ENCODE data around the gene ZXDC.

The ZXDC gene, protein sequence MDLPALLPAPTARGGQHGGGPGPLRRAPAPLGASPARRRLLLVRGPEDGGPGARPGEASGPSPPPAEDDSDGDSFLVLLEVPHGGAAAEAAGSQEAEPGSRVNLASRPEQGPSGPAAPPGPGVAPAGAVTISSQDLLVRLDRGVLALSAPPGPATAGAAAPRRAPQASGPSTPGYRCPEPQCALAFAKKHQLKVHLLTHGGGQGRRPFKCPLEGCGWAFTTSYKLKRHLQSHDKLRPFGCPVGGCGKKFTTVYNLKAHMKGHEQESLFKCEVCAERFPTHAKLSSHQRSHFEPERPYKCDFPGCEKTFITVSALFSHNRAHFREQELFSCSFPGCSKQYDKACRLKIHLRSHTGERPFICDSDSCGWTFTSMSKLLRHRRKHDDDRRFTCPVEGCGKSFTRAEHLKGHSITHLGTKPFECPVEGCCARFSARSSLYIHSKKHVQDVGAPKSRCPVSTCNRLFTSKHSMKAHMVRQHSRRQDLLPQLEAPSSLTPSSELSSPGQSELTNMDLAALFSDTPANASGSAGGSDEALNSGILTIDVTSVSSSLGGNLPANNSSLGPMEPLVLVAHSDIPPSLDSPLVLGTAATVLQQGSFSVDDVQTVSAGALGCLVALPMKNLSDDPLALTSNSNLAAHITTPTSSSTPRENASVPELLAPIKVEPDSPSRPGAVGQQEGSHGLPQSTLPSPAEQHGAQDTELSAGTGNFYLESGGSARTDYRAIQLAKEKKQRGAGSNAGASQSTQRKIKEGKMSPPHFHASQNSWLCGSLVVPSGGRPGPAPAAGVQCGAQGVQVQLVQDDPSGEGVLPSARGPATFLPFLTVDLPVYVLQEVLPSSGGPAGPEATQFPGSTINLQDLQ

DNA sequence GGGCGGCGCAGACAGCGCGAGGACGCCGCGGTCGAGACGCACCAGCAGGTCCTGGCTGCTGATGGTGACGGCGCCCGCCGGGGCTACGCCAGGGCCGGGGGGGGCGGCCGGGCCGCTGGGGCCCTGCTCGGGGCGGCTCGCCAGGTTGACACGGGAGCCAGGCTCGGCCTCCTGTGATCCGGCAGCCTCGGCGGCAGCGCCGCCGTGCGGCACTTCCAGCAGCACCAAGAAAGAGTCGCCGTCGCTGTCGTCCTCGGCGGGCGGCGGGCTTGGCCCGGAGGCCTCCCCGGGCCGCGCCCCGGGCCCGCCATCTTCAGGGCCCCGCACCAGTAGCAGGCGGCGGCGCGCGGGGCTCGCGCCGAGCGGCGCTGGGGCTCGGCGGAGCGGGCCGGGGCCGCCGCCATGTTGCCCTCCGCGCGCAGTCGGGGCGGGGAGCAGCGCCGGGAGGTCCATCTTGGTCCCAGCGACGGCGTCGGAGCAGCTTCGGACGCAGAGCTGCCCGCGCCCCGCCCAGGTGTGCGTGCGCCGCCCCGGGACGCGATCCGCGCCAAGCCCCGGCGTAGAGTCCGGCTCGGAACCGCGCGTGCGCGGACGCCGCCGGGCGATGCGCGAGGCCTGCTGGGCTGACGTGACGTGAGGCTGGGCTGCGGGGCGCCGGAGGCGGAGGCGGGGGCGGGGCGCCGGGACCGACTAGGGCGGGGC lies at the start of gene ZXDC:
Gene ZXDC, minus strand, starts transcription at position 479 of the 702 bp plus-strand sequence. Its CDS starts 26 bp downstream, at position 453.
- DNase-seq, result peak; percentile 87 to 95

DNA sequence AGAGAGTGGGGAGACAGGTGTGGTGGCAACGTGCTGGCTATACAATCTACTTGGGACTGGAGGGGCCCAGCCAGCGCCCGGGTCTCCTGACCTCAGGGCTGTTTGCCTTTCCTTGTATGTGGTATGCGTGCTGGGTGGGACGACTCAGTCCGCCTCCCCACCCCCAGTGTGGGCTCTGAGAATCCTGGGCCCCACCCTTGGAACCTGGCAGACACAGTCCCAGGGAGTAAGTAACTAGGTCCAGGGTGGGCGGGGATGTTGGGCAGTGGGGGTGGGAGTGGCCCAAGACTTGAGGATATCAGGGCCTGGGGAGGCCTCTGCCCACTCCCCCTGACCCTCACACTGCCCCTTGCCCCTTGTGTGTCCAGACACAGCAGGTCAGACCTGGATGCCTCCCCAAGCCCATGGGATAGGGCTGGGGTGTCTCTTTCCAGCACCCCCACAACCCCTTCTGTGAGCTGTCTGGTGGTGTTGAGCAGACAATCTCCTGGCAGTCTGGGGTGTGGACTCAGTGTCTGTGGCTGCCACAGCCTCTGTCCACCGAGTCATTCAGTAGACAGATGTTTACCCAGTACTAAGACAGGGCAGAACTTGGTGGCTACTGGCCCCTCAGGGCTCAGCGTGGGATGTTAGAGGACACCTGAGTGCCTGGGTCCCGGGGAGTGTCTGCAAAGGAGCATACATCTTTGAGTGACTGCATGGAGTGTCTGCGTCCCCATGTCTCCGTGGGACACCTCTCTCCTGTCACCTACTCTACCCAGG lies 49.6 kb upstream of the ZXDC start:
- no peak for DNase-seq

DNA sequence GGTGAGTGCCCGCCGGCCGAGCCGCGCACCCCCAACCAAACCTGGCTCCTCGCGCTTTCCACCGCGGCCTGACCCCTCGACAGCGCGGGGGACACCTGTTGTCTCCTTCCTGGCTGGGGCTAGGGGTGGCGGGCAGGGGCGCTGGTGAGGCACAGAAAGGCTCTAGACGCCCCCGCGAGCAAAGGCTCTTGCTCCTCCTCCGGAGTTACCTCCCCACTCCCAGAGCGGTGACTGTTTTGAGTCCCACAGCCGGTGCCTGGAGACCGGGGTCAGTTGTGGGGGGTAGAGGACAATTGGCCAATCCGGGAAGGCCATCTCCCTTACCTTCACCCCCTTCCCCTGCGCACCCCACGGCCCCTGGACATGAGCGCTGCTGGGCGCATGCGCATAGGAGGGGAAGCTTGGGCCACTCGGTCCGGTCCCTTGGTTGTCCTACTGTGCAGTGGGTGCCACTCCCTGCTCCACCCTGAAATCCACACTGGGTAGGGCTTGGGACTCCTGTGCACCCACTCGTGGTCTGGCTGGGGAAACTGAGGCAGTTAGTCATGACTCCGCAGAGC lies 48.8 kb upstream of the ZXDC start:
- peak; percentile 37 to 65 for DNase-seq

DNA sequence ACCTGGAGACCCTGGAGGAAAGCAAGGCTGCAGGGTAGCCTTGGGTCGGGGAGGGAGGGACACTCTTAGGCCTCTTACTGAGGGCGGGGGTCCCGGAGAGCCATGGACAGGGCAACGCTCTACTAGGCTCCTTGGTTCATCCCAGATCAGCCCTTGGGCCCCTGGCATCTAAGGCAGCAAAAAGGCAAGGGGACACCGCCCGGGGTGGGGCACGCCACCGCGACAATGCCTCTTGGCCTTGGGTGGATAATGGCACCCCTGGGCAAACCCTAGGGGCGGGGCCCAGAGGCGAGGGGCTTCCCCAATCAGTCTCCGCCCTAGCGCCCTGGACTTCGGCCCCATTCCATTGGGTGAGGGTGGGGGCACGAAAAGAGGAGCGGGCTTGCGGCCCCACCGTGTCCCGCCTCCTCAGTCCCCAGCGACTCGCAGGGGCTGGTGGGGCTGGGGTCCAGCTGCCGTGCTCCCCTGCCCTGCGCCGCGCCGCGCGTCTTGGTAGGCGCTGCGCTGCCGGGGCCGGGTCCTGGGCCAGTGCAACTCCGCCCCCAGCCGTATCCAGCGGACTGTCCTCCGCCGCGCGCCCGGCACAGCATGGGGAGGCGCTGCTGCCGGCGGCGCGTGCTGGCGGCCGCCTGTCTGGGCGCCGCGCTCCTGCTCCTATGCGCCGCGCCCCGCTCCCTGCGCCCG lies 48.2 kb upstream of the ZXDC start, which contains the start of gene CHST13:
Gene CHST13, plus strand, starts transcription at position 411 of the 684 bp plus-strand sequence. Its CDS starts 178 bp downstream, at position 589.
- peak; percentile 37 to 76 for DNase-seq

DNA sequence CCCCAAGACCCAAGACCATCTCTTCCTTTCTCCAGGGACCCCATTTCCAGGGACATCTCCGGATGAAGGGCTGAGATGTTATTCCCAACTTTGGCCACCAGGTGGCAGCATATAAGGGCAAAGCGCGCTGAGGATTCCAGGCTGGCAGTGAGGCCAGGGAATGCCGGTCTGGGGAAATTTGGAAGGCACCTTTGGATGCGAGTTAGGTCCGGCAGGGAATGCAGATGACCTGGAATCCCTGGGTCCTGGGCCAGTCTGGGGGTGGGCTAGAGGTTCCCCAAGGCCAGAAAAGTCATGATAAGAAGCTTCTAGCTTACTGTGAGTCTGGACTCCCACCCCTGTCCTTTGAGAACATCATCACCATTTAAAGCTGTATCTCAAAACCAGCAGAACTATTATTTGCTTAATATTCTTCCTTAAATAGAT lies 46.7 kb upstream of the ZXDC start:
- DNase-seq, result peak; percentile 53 to 78

DNA sequence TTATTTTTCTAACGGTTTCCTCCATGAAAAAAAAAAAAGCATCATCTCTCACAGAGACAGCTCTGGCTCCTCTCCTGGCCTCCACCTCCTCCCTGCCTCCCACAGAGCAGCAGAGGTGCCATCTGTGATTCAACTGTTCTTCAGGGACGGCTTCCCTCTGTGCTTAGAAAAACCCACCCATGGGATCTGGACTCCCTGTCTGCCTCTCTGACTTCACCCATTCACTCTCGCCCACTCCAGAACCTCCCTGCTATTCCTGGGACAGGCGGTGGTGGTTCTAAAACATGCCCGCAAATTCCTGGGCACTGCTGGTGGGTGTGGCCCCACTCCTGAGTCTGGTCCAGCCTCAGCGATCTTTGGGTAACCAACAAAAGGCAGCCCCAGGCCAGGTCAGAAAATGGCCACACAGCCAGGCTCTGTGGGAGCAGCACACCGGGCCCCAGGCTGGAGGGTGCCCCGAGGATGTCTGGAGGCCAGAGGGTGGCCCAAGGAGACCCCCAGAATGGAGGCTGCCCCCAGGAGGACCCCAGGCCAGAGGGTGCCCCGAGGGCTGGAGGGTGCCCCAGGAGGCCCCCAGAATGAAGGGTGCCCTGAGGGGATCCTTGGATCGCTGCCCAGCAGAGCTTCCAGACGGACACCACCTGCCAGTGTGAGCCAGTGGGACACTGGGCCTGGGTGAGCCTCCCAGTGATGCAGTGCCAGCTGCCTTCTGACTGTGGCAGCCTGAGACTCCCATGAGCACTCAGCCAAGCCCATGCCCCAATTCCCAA lies 45.6 kb upstream of the ZXDC start:
- peak in 1 of 2 experiments; percentile 26 for DNase-seq

DNA sequence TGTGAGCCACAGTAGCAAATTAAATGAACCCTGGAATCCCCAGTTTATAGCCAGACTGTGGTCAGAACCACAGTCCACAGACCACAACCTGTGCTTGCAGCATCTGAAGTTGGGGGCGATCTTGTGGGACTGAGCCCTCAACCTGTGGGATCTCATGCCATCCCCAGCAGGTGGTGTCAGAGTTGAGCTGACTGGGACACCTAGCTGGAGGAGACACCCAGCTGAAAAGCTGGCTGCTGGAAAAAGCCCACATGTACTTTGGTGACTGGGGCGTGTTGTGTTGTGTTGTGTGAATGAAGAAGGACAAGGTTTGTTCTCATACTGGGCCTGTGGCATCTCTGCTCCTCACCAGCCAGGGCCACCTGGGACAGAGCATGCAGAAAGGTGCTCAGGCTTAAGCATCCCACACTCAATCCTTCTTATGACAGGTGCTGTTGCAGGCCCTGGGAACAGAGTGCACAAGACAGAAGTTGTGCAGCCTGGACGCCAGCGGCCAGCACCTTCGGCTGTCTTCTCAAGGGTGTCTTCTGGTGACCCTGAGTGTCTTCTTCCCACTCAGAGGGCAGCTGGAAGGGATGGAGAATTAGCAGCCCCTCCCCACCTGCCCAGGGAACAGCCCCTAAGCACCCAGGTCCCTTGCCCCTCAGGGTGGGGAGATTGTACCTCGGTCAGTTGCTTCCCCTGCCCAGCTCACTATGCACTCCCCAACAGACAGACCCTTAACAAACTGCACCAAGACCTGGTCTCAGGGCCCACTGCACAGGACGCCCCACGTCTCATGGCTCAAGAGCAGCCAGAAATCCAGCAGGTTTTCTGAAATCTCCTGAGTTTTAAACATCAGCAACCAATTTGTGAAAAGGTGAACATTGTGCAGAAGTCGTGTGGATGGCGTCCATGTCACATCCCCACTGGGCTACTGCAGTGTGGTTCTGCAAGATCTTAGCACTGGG lies 44.1 kb upstream of the ZXDC start:
- DNase-seq, result no peak

DNA sequence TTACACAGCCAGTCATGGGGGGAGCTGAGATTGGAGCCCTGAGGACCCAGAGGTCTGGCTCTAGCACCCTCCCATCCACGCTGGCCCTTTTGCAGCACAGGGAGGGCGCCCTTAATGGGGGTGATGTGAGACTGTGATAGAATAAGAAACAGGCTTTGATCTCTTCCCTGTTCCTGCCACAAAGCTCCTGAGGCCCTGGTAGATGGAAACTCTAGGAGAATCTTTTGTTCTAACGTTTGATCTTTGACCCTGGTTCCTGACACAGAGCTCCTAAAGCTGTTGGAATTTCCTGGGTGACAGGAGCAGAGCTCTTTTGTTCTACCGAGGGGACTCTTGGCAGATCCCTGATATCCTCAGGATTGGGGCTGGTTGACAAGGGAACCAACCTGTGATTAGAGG lies 43.1 kb upstream of the ZXDC start:
- DNase-seq, result no peak

DNA sequence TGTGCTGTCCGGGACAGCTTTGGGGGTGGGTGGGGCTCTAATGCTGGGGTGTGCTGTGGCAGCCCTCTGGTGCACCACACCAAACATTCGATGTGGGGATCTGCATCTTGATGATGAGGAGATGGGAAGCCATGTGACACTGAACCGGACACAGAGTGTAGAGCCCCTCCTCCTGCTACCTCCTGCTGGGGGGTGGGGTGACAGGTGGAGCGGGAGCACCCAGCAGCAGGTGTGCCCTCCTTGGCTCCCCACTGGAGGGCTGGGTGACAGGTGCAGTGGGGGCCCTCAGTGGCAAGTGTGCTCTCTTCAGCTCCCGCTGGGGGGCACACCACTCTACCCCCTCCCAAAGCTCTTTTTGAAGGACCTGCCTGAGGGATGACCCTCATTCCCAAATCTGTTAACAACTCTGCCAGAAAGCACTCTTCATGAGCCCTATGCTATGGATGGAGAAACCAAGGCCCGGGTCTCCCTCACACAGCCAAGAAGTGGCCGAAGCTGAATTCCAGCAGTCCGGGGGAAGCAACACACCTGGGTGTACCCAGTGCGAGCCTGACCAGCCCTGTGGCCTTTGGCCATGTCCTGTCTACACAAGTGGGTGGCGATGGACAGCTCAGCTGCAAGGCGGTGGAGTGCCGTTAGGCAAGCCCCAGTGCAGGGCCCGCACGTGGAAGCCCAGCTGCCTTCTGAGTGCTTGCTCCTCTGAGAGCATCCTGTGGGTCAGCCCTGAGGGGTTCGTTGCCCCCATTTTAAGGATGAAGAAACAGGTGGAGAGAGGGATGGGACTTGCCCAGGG lies 42.5 kb upstream of the ZXDC start:
- DNase-seq, result no peak

DNA sequence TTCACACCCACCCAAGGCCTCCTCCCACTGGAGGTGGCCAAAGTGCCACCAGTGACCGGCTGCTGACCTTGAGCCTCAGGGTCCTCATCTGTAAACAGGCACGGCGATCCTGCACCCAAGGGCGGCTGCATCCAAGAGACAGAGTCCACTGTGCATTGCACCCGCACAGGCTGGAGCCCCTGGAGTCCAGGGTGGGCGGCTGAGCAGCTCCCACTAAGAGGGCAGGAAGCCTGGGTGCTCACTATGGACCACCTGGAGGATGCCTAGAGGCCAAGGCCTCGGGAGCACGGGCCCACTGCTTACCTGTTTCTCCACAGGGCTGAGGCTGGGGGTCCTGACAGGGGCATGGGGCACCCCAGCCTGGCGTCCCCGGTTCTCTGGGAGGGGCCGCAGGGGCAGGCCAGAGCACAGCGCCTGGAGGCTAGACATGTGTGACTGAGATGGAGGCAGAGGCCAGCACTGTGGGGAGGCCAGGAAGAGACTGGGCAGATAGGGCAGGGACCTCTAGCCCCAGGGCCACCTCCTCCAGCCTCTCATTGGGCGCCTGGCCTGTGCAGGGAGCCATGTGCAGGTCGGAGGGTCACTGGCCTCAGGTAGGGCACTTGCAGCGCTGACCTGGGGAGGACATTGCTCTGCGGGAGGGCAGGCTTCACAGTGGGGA lies 41.7 kb upstream of the ZXDC start, which contains the start of gene UROC1:
Gene UROC1, minus strand, starts transcription at position 483 of the 661 bp plus-strand sequence. Its CDS starts 54 bp downstream, at position 429.
- DNase-seq, result no peak

DNA sequence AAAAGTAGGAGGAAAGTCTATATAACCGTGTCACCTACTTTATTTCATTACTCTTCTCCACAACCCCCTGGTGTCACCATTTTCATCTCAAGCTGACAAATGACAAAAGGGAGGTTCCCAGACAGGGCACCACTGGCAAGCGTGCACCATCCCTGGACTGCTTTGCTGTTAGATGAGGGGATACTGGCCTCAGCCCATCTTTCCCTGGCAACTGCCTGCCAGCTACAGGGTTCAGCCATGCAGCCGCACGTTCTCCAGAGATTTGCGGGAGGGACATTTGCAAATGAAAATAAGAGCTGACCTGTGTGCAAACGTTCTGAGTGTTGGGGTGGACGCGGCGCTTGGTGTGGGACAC lies 41.2 kb upstream of the ZXDC start:
- no peak for DNase-seq

DNA sequence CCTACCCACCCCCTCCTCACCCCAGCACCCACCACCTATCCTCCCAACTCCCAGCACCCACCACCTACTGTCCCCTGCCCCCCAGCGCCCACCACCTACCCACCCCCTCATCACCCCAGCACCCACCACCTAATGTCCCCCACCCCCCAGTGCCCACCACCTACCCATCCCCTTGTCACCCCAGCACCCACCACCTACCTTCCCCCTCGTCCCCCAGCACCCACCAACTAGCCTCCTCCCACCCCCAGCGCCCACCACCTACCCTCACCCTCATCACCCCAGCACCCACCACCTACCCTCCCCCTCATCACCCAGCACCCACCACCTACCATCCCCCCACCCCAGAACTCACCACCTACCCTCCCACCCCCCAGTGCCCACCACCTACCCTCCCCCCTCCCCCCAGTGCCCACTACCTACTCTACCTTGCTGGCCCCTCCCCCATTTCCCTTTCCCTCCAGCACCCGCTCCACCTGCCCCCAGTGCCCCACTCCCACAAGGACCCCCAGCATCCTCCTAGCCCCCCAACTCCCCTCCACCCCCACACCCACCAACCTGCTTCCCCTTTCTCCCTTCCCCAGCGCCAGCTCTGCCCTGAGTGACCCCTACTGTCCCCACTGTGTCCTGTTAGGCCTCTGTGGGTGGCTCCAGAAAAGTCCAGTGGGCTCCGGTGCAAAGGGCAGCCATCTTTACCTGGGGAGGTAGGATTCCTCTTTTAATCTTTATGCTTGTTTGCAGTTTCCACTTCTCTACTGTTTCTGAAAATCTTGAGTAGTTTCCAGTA lies 40.7 kb upstream of the ZXDC start:
- no peak for DNase-seq

DNA sequence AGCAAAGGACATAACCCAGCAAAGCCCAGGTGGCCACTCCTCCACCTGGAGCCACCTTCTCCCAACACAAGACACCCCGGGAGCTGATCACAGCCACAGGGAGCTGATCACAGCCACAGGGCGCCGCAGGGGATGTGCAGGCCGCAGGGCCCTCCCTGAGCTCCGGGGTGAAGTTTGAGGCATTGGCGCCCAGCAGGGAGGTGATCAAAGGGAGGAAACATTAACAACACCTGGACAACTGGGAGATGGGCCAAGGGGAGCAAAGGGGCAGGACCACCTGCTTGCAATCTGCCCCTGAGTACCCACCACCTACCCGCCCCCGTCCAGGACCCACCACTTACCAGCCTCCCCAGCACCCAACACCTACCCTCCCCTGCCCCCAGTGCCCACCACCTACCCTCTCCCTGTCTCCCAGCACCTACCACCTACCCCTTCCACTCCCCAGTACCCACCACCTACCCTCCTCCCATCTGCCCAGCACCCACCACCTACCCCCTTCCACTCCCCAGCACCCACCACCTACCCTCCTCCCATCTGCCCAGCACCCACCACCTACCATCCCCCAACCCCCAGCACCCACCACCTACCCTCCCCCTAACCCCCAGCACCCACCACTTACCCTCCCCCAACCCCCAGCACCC lies 39.5 kb upstream of the ZXDC start:
- no peak for DNase-seq

DNA sequence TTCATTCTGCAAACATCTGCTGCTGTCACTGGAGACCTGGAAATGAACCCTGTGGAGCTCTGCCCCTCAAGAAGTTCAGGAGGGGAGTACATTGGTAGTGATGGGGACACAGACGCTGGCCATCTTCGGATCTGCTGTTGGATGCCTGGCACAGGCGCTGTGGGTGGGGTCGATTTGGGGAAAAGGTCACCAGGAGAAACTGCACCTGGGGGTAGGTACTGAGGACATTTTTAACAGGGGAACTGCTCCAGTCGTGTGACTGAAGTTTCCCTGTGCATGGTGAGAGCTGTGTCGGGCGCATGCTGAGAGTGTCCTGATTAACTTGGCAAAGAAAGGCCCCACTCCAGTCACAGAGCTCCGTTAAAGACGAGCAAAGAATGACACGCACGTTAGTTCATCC lies 38.5 kb upstream of the ZXDC start:
- no peak for DNase-seq

DNA sequence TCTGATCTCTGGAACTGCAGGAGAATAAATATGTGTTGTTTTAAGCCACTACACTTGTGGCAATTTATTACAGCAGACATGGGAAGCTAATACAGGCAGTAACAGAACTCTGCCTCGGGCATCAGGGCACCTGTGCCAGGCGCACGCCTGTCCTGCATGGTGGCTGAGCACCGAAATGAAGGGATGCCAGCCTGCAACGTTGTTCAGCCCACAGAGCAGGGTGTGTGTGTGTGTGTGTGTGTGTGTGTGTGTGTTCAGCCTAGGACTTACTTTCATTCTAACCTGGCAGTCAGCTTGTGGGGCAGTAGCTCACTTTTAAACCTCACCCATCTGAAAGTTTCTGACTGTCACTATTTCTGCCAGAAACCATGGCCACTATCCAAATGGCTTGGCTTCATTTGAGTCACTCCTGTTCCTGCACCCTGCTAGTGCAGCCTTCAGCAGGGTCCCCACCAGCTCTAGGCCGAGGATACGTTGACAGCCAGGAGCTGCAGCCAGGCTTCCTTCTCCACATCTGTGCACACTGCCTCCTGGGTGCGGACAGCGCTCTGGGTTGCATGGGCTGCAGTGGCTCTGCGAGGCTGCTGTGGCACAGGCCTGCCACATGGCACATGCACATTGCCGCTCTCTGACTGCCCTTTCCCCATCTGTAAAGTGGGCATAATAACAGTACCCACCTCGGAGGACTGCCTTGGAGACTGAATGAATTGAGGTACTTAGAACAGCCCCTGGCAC lies 37.4 kb upstream of the ZXDC start:
- DNase-seq, result no peak

DNA sequence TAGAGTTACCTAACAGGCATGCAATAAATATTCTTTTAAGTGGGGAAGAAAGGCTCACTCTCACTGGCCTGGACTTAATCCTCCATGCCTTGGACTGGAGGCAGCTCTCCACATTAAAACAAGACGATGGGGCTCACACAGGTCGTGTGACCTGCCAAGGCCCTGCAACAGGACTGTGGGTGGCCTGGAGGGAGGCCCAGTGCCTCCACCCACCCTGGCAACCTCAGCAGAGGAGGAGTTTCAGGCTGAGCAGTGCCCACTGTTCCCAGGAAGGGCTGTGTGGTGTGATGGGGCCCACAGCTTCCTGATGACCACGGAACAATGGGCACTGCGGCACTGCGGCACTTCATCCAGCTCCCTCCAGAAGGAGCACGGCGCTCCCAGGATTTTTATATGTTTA lies 36.3 kb upstream of the ZXDC start:
- no peak for DNase-seq

Measured in NCI-H524 (cell line).